ENCODE data around the gene CIRBP.

The CIRBP gene

GRCh38 chr19:1280636-1281568 is 11.8 kb downstream of the CIRBP start:
- no peak overlapping the region for H3K4me3 ChIP-seq (ENCODE audit: low read depth, low read length)
- no peak for DNase-seq (ENCODE audit: low read depth)
- no peak for TF ChIP-seq CTCF (IDR thresholded peaks at IDR 0.05; ENCODE audit: insufficient read depth, low read depth, low read length, missing control alignments)

- TF ChIP-seq CTCF (IDR thresholded peaks at IDR 0.05; ENCODE audit: insufficient read depth, low read depth, low read length, missing control alignments): no peak
- no peak overlapping the region for H3K4me3 ChIP-seq (ENCODE audit: low read depth, low read length)
- DNase-seq (ENCODE audit: low read depth): no peak
Measured at GRCh38 chr19:1281569-1282287, 12.6 kb downstream of the CIRBP start.

- DNase-seq (ENCODE audit: low read depth): no peak
- no peak overlapping the region for H3K4me3 ChIP-seq (ENCODE audit: low read depth, low read length)
- no peak for TF ChIP-seq CTCF (IDR thresholded peaks at IDR 0.05; ENCODE audit: insufficient read depth, low read depth, low read length, missing control alignments)
Measured at GRCh38 chr19:1282588-1283206, 13.6 kb downstream of the CIRBP start.

- H3K4me3 ChIP-seq (ENCODE audit: low read depth, low read length): no peak overlapping the region
- DNase-seq (ENCODE audit: low read depth): no peak
- TF ChIP-seq CTCF (IDR thresholded peaks at IDR 0.05; ENCODE audit: insufficient read depth, low read depth, low read length, missing control alignments): no peak
Measured at GRCh38 chr19:1283207-1283916, 14.2 kb downstream of the CIRBP start.

- no peak for TF ChIP-seq CTCF (IDR thresholded peaks at IDR 0.05; ENCODE audit: insufficient read depth, low read depth, low read length, missing control alignments)
- DNase-seq (ENCODE audit: low read depth): no peak
- no peak overlapping the region for H3K4me3 ChIP-seq (ENCODE audit: low read depth, low read length)
Measured at GRCh38 chr19:1283917-1284292, 14.8 kb downstream of the CIRBP start.

GRCh38 chr19:1284293-1284978 is 15.3 kb downstream of the CIRBP start:
- TF ChIP-seq CTCF (IDR thresholded peaks at IDR 0.05; ENCODE audit: insufficient read depth, low read depth, low read length, missing control alignments): no peak
- DNase-seq (ENCODE audit: low read depth): no peak
- no peak overlapping the region for H3K4me3 ChIP-seq (ENCODE audit: low read depth, low read length)
